ENCODE measurements around the gene INAFM2.

DNA sequence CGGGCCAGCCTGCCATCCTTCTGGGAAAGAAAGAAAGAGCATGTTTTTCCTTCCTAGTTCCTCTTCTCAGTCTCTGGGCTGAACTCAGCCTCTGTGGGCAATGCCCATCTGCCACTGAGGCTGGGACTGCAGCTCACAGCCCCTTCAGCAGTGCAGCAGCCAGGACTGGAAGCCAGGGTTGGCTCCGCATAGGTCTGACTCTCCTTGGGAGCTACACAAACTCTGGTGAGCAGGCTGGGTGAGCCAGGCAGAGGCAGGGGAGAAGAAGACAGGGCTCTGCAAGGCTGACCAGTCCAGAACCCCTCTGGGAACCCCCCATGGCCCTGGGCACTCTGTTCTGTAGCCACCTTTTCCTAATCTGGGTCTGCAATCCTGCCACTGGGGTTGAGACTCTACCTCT, 38.1 kb downstream of the INAFM2 start:
- TF ChIP-seq CTCF (IDR thresholded peaks at IDR 0.05) (no peak), POLR2A (IDR thresholded peaks at IDR 0.05) (no peak), EP300 (IDR thresholded peaks at IDR 0.05) (no peak)

Measured in ovary (tissue), 3 donors.